ENCODE measurements around the gene ESR1.

DNA sequence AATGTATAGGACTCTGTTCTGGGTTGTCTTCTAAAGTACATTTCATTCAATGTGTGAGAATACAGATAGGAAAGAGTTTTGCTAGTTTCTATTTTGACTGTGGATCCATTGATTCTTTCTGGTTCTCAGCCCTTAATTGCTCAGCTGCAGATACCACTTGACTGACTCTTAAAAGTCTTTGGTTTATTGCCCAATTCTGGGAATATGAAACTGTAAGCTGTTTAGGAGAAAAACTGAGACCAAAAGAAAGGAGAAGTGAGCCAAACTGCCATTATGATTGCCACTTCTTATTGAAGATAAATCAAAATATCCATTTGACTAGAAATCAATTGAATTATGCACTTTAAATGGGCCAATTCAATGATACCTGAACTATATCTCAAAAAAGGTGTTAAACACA, 211.4 kb downstream of the ESR1 start:
- TF ChIP-seq, protein P1, sequence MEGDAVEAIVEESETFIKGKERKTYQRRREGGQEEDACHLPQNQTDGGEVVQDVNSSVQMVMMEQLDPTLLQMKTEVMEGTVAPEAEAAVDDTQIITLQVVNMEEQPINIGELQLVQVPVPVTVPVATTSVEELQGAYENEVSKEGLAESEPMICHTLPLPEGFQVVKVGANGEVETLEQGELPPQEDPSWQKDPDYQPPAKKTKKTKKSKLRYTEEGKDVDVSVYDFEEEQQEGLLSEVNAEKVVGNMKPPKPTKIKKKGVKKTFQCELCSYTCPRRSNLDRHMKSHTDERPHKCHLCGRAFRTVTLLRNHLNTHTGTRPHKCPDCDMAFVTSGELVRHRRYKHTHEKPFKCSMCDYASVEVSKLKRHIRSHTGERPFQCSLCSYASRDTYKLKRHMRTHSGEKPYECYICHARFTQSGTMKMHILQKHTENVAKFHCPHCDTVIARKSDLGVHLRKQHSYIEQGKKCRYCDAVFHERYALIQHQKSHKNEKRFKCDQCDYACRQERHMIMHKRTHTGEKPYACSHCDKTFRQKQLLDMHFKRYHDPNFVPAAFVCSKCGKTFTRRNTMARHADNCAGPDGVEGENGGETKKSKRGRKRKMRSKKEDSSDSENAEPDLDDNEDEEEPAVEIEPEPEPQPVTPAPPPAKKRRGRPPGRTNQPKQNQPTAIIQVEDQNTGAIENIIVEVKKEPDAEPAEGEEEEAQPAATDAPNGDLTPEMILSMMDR (conservative IDR thresholded peaks at IDR 0.05 in 1 of 2, IDR thresholded peaks at IDR 0.05 in 1 of 2; ENCODE audit: low read depth in 1 of 2, low read length in 2 of 2) = no peak
- TF ChIP-seq EZH2 (IDR thresholded peaks at IDR 0.05; ENCODE audit: low read length, missing control alignments) = no peak

All from fibroblast of lung (primary cell).